CD14-positive monocyte (primary cell): ENCODE measurements around the gene ZNF724. TPM values are rescaled to one million over a fixed set of nuclear protein-coding genes. Genes with fewer than 3 reads are reported as not detected.
"Not testable (repeated sequence)": the region's sequence is repeated elsewhere in the genome, so short reads cannot be mapped to it uniquely, and the experiment has no call there.

Experiments used
- DNase-seq, 3 donors: peaks; one replicate each; pipeline ENCODE4 v3.0.0-alpha.2; 2011 to 2022
- H2AFZ ChIP-seq: 2 replicates; pipeline ENCODE4 v1.6.0; 2012; ENCODE audit warnings: mild to moderate bottlenecking, low read depth, low read length, inconsistent platforms; ENCODE audit not compliant: insufficient read depth, poor library complexity, severe bottlenecking
- H3K27ac ChIP-seq, 2 donors: 1 replicate in 1 of 2; 2 replicates in 1 of 2; pipeline ENCODE4 v1.5.1; 2012 to 2013; ENCODE audit warnings: low read length in 2 of 2, control low read depth in 1 of 2, inconsistent platforms in 1 of 2, low read depth in 1 of 2, mild to moderate bottlenecking in 1 of 2
- H3K27me3 ChIP-seq, 2 donors: one replicate each; pipeline versions ENCODE4 v1.6.0 to v1.6.1; 2011 to 2013; ENCODE audit warnings: low read length in 2 of 2; ENCODE audit not compliant: control insufficient read depth in 2 of 2, insufficient read depth in 2 of 2
- H3K36me3 ChIP-seq, 2 donors: replicated peaks in 1 of 2; 1 replicate in 1 of 2; 2 replicates in 1 of 2; pipeline versions ENCODE4 v1.5.1 to v1.6.1; 2012 to 2013; ENCODE audit warnings: low read length in 2 of 2, control low read depth in 1 of 2, inconsistent platforms in 1 of 2, mild to moderate bottlenecking in 1 of 2; ENCODE audit not compliant: insufficient read depth in 2 of 2, control insufficient read depth in 1 of 2
- H3K4me1 ChIP-seq, 2 donors: 1 replicate in 1 of 2; 2 replicates in 1 of 2; pipeline versions ENCODE4 v1.5.1 to v1.6.1; 2012 to 2013; ENCODE audit warnings: low read length in 2 of 2, control low read depth in 1 of 2, inconsistent platforms in 1 of 2, mild to moderate bottlenecking in 1 of 2, moderate library complexity in 1 of 2; ENCODE audit not compliant: insufficient read depth in 2 of 2, control insufficient read depth in 1 of 2
- H3K4me2 ChIP-seq: replicated peaks from 2 replicates; pipeline ENCODE3; 2012; ENCODE audit warnings: low read length, moderate library complexity, mild to moderate bottlenecking; ENCODE audit not compliant: poor library complexity, severe bottlenecking; ENCODE audit errors: extremely low read depth
- H3K4me3 ChIP-seq, 3 experiments: fragments of 200-600 bp in 1 of 3; sonication (generic) in 1 of 3; replicated peaks in 1 of 3; 1 replicate in 2 of 3; 2 replicates in 1 of 3; pipeline ENCODE4 v1.5.1; 2011 to 2013; ENCODE audit warnings: low read length in 3 of 3, mild to moderate bottlenecking in 3 of 3, control low read depth in 2 of 3, low read depth in 2 of 3, inconsistent platforms in 1 of 3, moderate library complexity in 1 of 3
- H3K79me2 ChIP-seq: 2 replicates; pipeline ENCODE4 v1.6.0; 2012; ENCODE audit warnings: mild to moderate bottlenecking, control low read depth, inconsistent platforms, low read length, moderate library complexity; ENCODE audit not compliant: insufficient read depth
- H3K9ac ChIP-seq: 2 replicates; pipeline ENCODE4 v1.6.0; 2017; ENCODE audit warnings: low read length, mild to moderate bottlenecking; ENCODE audit not compliant: insufficient read depth, poor library complexity, severe bottlenecking
- H3K9me3 ChIP-seq, 2 donors: replicated peaks in 1 of 2; 1 replicate in 1 of 2; 2 replicates in 1 of 2; pipeline versions ENCODE4 v1.5.1 to v1.6.1; 2012 to 2013; ENCODE audit warnings: low read length in 2 of 2, control low read depth in 1 of 2; ENCODE audit not compliant: control insufficient read depth in 1 of 2, insufficient read depth in 1 of 2
- H4K20me1 ChIP-seq: 2 replicates; pipeline ENCODE4 v1.6.0; 2012; ENCODE audit warnings: mild to moderate bottlenecking, low read length, control low read depth, moderate library complexity; ENCODE audit not compliant: insufficient read depth
- H3K27ac Mint-ChIP-seq, 7 donors: one replicate each; pipeline ENCODE4 v1.8.0; 2020; ENCODE audit warnings: mild to moderate bottlenecking in 7 of 7, mixed read lengths in 7 of 7, moderate library complexity in 6 of 7, inconsistent platforms in 2 of 7
- H3K27me3 Mint-ChIP-seq, 3 donors: one replicate each; pipeline ENCODE4 v1.8.0; 2021 to 2022; ENCODE audit warnings: low read depth in 3 of 3, mild to moderate bottlenecking in 3 of 3, mixed read lengths in 3 of 3, moderate library complexity in 3 of 3, inconsistent platforms in 1 of 3
- H3K36me3 Mint-ChIP-seq, 2 donors: one replicate each; pipeline ENCODE4 v1.8.0; 2020; ENCODE audit warnings: mixed read lengths in 2 of 2, inconsistent platforms in 1 of 2, mild to moderate bottlenecking in 1 of 2
- H3K4me1 Mint-ChIP-seq: one replicate; pipeline ENCODE4 v1.8.0; 2020; ENCODE audit warnings: mild to moderate bottlenecking, mixed read lengths
- H3K4me3 Mint-ChIP-seq, 2 donors: one replicate each; pipeline ENCODE4 v1.8.0; 2020; ENCODE audit warnings: mild to moderate bottlenecking in 2 of 2, mixed read lengths in 2 of 2, moderate library complexity in 1 of 2
- H3K9me3 Mint-ChIP-seq, 7 donors: one replicate each; pipeline ENCODE4 v1.8.0; 2020 to 2022; ENCODE audit warnings: mixed read lengths in 7 of 7, mild to moderate bottlenecking in 6 of 7, moderate library complexity in 6 of 7, inconsistent platforms in 2 of 7
- CTCF ChIP-seq: fragments of 200-600 bp; IDR thresholded peaks from one replicate; pipeline ENCODE4 v1.8.0; 2022; ENCODE audit warnings: antibody characterized with exemption, mild to moderate bottlenecking
- WGBS: methylation state at CpG from one replicate; pipeline ENCODE4 v1.1.5; 2013; ENCODE audit warnings: missing lambda C conversion rate; ENCODE audit not compliant: insufficient coverage; 5-methylcytosine and 5-hydroxymethylcytosine counted together
- intact Hi-C, 2 donors: fragments of 100-400 bp; cut with micrococcal nuclease; formaldehyde crosslinking; loops; one replicate each; pipeline versions ENCODE4 v1.15.0 to v1.15.1; 2023
- polyA minus RNA-seq: library from RNA; depleted of rRNA, polyadenylated mRNA; stranded (reverse); fragments of >200 nt; gene quantifications from 2 replicates; pipeline ENCODE4 v1.2.3, GENCODE V29; 2012
- polyA plus RNA-seq, 3 donors: library from polyadenylated mRNA; depleted of rRNA in 1 of 3; unstranded in 2 of 3; stranded (reverse) in 1 of 3; fragments of 300-500 nt in 2 of 3; fragments of >200 nt in 1 of 3; fragmentation: Illumina TruSeq in 2 of 3; gene quantifications; 1 replicate in 2 of 3; 2 replicates in 1 of 3; pipeline ENCODE4 v1.2.3, GENCODE V29; 2012 to 2021
- total RNA-seq, 12 experiments: library from RNA in 1 of 12; stranded (reverse) in 1 of 12; fragments of 120-200 nt in 1 of 12; gene quantifications; one replicate each; pipeline ENCODE4 v1.2.4 and lab custom pipeline; 2013 to 2026; ENCODE audit warnings: mixed read lengths in 6 of 12, inconsistent platforms in 1 of 12

The ZNF724 gene
- total RNA-seq (2013): 1.8 TPM
- polyA plus RNA-seq: under 1 TPM; 0.25 to 0.59 (median 0.40) TPM
- 0.69 and 2.9 TPM in 2 replicates for polyA minus RNA-seq
- total RNA-seq (lab: John Stamatoyannopoulos, UW): 0.25 to 2.1 (median 0.65) reads per million in 11 experiments

DNA sequence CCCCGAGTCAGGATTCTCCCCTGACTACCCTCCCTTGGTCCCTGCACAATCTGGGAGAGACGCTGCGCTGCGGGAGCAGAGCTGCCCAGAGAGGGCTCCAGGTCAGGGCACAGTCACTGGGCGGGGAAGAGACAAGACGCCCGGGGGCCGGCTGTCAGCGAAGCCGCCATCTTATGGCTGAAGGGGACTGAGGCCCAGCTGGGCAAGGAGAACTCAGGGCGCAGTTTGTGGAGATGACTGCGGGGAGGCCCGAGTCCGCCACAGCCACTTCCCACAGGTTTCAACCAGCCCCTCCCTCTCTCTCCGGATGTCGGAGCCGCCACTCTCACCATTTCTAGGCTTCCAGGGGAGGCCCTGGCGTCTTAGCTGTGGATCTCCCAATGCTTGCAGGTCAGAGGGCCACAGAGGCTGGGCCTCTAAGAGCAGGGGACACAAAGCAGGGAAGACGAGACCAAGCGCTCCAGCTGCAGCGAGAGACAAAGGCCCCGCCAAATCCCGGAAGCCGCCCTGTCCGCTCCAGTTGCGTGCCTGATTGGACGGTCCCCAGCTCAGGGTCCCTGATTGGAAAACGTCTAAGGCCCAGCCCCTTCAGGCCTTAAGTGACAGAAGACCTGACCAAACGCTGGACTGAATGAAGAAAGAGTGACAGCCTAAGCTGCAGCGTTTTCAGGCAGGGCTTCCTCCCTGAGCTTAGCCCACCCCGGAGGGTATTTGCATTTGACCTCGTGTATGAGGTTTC, at the start of gene ZNF724:
Gene ZNF724, minus strand, starts transcription at position 484 of the 739 bp plus-strand sequence. Its CDS starts 152 bp downstream, at position 332.
- intact Hi-C loops: loop anchor here in 1 of 2 donors (10.0 kb wide), 1 partner anchor 145 kb away; the partner anchor contains the start of gene ZNF91
- Histone ChIP-seq H3K9me3 (peaks cover 21 to 27% of the 10 kb centered on the region in 2 donors), H3K4me1 (peaks cover 9 to 11% of the 10 kb centered on the region in 2 donors), H3K79me2 (peaks cover 24% of the 10 kb centered on the region), H2AFZ (peak within 1 kb of the TSS; percentile 95), H3K4me2 (peak within 1 kb of the TSS; percentile 89), H4K20me1 (no peaks in the 10 kb centered on the region), H3K27me3 (no peaks in the 10 kb centered on the region), H3K9ac (peak within 1 kb of the TSS; percentile 79), H3K27ac (peak within 1 kb of the TSS; percentile 76 to 82), H3K4me3 (peak within 1 kb of the TSS; percentile 75 to 92 (median 79)), H3K36me3 (peaks cover under 1 to 25% of the 10 kb centered on the region in 2 donors)
- no peak for TF ChIP-seq CTCF
- Mint-ChIP-seq H3K4me1 (peaks cover 16% of the 10 kb centered on the region), H3K9me3 (peaks cover 10 to 36% (median 31%) of the 10 kb centered on the region in 7 donors), H3K27me3 (peaks cover 0 to 8% (median 3%) of the 10 kb centered on the region in 3 donors), H3K4me3 (peak within 1 kb of the TSS; percentile 97 to 98), H3K27ac (peak within 1 kb of the TSS; percentile 87 to 96 (median 92)), H3K36me3 (peaks cover 16 to 25% of the 10 kb centered on the region in 2 donors)
- peak; percentile 81 to 89 (median 87) for DNase-seq
- WGBS: under 1% methylated on average over 27 of the region's 32 CpGs

- intact Hi-C loops: no loop called here
Observed at GRCh38 chr19:23294141-23294540, 43.9 kb upstream of the ZNF724 start.

GRCh38 chr19:23289966-23290365, 39.8 kb upstream of the ZNF724 start:
- H3K9me3 Mint-ChIP-seq: peaks cover 18 to 57% (median 39%) of the 10 kb centered on the region in 7 donors
- H3K36me3 Mint-ChIP-seq, H3K27ac Mint-ChIP-seq, H3K4me1 Mint-ChIP-seq, DNase-seq, H3K4me2 ChIP-seq, H3K27ac ChIP-seq, H3K9ac ChIP-seq, H3K27me3 ChIP-seq, H4K20me1 ChIP-seq, H3K36me3 ChIP-seq, H3K4me3 ChIP-seq, intact Hi-C loops, H3K4me3 Mint-ChIP-seq, H2AFZ ChIP-seq, H3K79me2 ChIP-seq, H3K27me3 Mint-ChIP-seq, H3K4me1 ChIP-seq: not testable (repeated sequence)
- H3K9me3 ChIP-seq: peaks cover 25 to 41% of the 10 kb centered on the region in 2 donors
- WGBS: over 99% methylated on average over 19 of the region's 26 CpGs

More at GRCh38 chr19:23294141-23294540, 43.9 kb upstream of the ZNF724 start:
- Histone ChIP-seq H3K4me2 (no peak overlapping the region), H3K36me3 (no peaks in the 10 kb centered on the region), H3K4me1 (no peaks in the 10 kb centered on the region), H3K79me2 (no peaks in the 10 kb centered on the region), H4K20me1 (no peaks in the 10 kb centered on the region), H3K9ac (no peak overlapping the region), H3K4me3 (no peak overlapping the region), H3K9me3 (peaks cover 34 to 45% of the 10 kb centered on the region in 2 donors), H3K27me3 (no peaks in the 10 kb centered on the region), H3K27ac (no peak overlapping the region), H2AFZ (no peak overlapping the region)
- H3K4me1 Mint-ChIP-seq: no peaks in the 10 kb centered on the region
- peaks cover 22 to 63% (median 46%) of the 10 kb centered on the region in 7 donors for H3K9me3 Mint-ChIP-seq
- no peak overlapping the region for H3K27ac Mint-ChIP-seq
- peaks cover 0 to 2% (median 1%) of the 10 kb centered on the region in 3 donors for H3K27me3 Mint-ChIP-seq
- H3K4me3 Mint-ChIP-seq: no peak overlapping the region
- WGBS: 97% methylated on average over 3 of the region's 4 CpGs
- TF ChIP-seq CTCF: no peak
- DNase-seq: no peak
- peaks cover 0 to 3% of the 10 kb centered on the region in 2 donors for H3K36me3 Mint-ChIP-seq
